IMR-90 (cell line): Measurements from ENCODE around the gene DOCK2. TPM values are rescaled to one million over a fixed set of nuclear protein-coding genes. Genes with fewer than 3 reads are reported as not detected.

ENCODE experiments used
- ATAC-seq: fragments of 200-7000 bp; cut with Tn5 transposase; 2 replicates; pipeline ENCODE4 v1.9.1; 2020; ENCODE audit warnings: low read depth, mild to moderate bottlenecking, moderate library complexity
- BruUV-seq: library from RNA; stranded (reverse); fragments of 400-500 nt; replicated peaks from 2 replicates; lab custom pipeline; 2021; lab: Mats Ljungman, UMichigan
- CTCF ChIA-PET: fragments of 300-600 bp; formaldehyde crosslinking; extraction: SDS; loops from one replicate; lab custom pipeline; 2021; ENCODE audit warnings: antibody characterized with exemption; lab: Yijun Ruan, JAX
- POLR2A ChIA-PET: fragments of 300-600 bp; sonication (Branson Sonifier 250); formaldehyde crosslinking; loops from one replicate; lab custom pipeline; 2022; ENCODE audit warnings: antibody characterized with exemption; ENCODE audit not compliant: unreplicated experiment; lab: Charles Lee
- DNase-seq: peaks from one replicate; pipeline ENCODE4 v3.0.0; 2013
- H2AFZ ChIP-seq: replicated peaks from 2 replicates; pipeline ENCODE3; 2013; ENCODE audit warnings: low read length, mild to moderate bottlenecking; ENCODE audit not compliant: poor library complexity
- H2AK5ac ChIP-seq: 2 replicates; pipeline ENCODE4 v1.6.1; 2013; ENCODE audit warnings: low read depth, low read length, inconsistent platforms
- H2AK9ac ChIP-seq: replicated peaks from 2 replicates; pipeline ENCODE3; 2013; ENCODE audit warnings: mild to moderate bottlenecking, low read depth, low read length, moderate library complexity; ENCODE audit not compliant: poor library complexity
- H2BK120ac ChIP-seq: 2 replicates; pipeline ENCODE4 v1.6.1; 2013; ENCODE audit warnings: low read depth, low read length, inconsistent platforms
- H2BK15ac ChIP-seq: 3 replicates; pipeline ENCODE4 v1.6.1; 2013; ENCODE audit warnings: low read depth, low read length, inconsistent platforms
- H2BK20ac ChIP-seq: 2 replicates; pipeline ENCODE4 v1.6.1; 2013; ENCODE audit warnings: low read depth, mild to moderate bottlenecking, inconsistent platforms, low read length, moderate library complexity
- H2BK5ac ChIP-seq: 2 replicates; pipeline ENCODE4 v1.6.1; 2013; ENCODE audit warnings: mild to moderate bottlenecking, low read depth, low read length, inconsistent platforms; ENCODE audit not compliant: poor library complexity, severe bottlenecking
- H3K14ac ChIP-seq: replicated peaks from 2 replicates; pipeline ENCODE4 v1.6.1; 2013; ENCODE audit warnings: low read depth, low read length, inconsistent platforms
- H3K18ac ChIP-seq: 2 replicates; pipeline ENCODE4 v1.6.1; 2013; ENCODE audit warnings: low read depth, low read length, control low read depth
- H3K23ac ChIP-seq: 2 replicates; pipeline ENCODE4 v1.6.1; 2013; ENCODE audit warnings: low read depth, low read length, inconsistent platforms
- H3K27ac ChIP-seq: 2 replicates; pipeline ENCODE4 v1.5.1; 2013; ENCODE audit warnings: mild to moderate bottlenecking, control low read depth, low read length; ENCODE audit not compliant: insufficient read depth
- H3K27me3 ChIP-seq: 2 replicates; pipeline ENCODE4 v1.6.1; 2013; ENCODE audit warnings: low read length; ENCODE audit not compliant: control insufficient read depth, insufficient read depth
- H3K36me3 ChIP-seq: 2 replicates; pipeline ENCODE4 v1.6.1; 2013; ENCODE audit warnings: low read length, mixed read lengths; ENCODE audit not compliant: control insufficient read depth, insufficient read depth
- H3K4ac ChIP-seq: 2 replicates; pipeline ENCODE4 v1.6.1; 2013; ENCODE audit warnings: low read depth, low read length, inconsistent platforms
- H3K4me1 ChIP-seq: 2 replicates; pipeline ENCODE4 v1.6.1; 2013; ENCODE audit warnings: low read length, mixed read lengths; ENCODE audit not compliant: control insufficient read depth, insufficient read depth
- H3K4me2 ChIP-seq: 2 replicates; pipeline ENCODE4 v1.6.1; 2013; ENCODE audit warnings: low read depth, mild to moderate bottlenecking, control low read depth, low read length, moderate library complexity
- H3K4me3 ChIP-seq: 2 replicates; pipeline ENCODE4 v1.5.1; 2013; ENCODE audit warnings: low read depth, mild to moderate bottlenecking, control low read depth, low read length, moderate library complexity; ENCODE audit not compliant: insufficient read depth
- H3K56ac ChIP-seq: 2 replicates; pipeline ENCODE4 v1.6.1; 2013; ENCODE audit warnings: low read length, inconsistent platforms; ENCODE audit not compliant: insufficient read depth; ENCODE audit errors: extremely low read depth
- H3K79me1 ChIP-seq, 2 experiments: 2 replicates each; pipeline ENCODE4 v1.6.1; 2013; ENCODE audit warnings: low read length in 2 of 2, inconsistent platforms in 1 of 2, low read depth in 1 of 2
- H3K9ac ChIP-seq: 2 replicates; pipeline ENCODE4 v1.6.1; 2013; ENCODE audit warnings: low read depth, low read length, control low read depth
- H3K9me1 ChIP-seq: 2 replicates; pipeline ENCODE4 v1.6.1; 2013; ENCODE audit warnings: low read length, inconsistent platforms; ENCODE audit not compliant: insufficient read depth
- H3K9me3 ChIP-seq: 2 replicates; pipeline ENCODE4 v1.6.1; 2013; ENCODE audit warnings: low read length; ENCODE audit not compliant: control insufficient read depth, insufficient read depth
- H4K20me1 ChIP-seq: 2 replicates; pipeline ENCODE4 v1.6.1; 2013; ENCODE audit warnings: low read length, inconsistent platforms; ENCODE audit not compliant: insufficient read depth
- H4K5ac ChIP-seq: 2 replicates; pipeline ENCODE4 v1.6.1; 2013; ENCODE audit warnings: mild to moderate bottlenecking, low read depth, low read length, control low read depth
- H4K8ac ChIP-seq, 2 experiments: 2 replicates each; pipeline ENCODE4 v1.6.1; 2013; ENCODE audit warnings: low read depth in 2 of 2, low read length in 2 of 2, control low read depth in 1 of 2, inconsistent platforms in 1 of 2
- H4K91ac ChIP-seq: 2 replicates; pipeline ENCODE4 v1.6.1; 2013; ENCODE audit warnings: low read depth, low read length, inconsistent platforms; ENCODE audit not compliant: insufficient read depth
- BHLHE40 ChIP-seq: fragments of 150-350 bp; IDR thresholded peaks from 2 replicates; pipeline ENCODE4 v1.6.1; 2016; ENCODE audit warnings: mild to moderate bottlenecking, low read depth, low read length
- CEBPB ChIP-seq: IDR thresholded peaks from 2 replicates; pipeline ENCODE4 v1.6.1; 2012; ENCODE audit warnings: low read depth, low read length, improper control_type of control experiment
- CHD1 ChIP-seq: IDR thresholded peaks from 2 replicates; pipeline ENCODE4 v1.6.1; 2012; ENCODE audit warnings: low read depth, low read length, improper control_type of control experiment
- CTCF ChIP-seq: conservative IDR thresholded peaks from 2 replicates; pipeline ENCODE4 v1.5.1; 2012; ENCODE audit warnings: mild to moderate bottlenecking, low read depth, low read length, improper control_type of control experiment
- ELK1 ChIP-seq: fragments of 150-350 bp; IDR thresholded peaks from 2 replicates; pipeline ENCODE4 v1.6.1; 2016; ENCODE audit warnings: low read depth, mild to moderate bottlenecking, low read length, moderate library complexity, borderline replicate concordance
- FOS ChIP-seq: fragments of 150-350 bp; IDR thresholded peaks from 2 replicates; pipeline ENCODE4 v1.6.1; 2016; ENCODE audit warnings: low read depth, low read length
- MAFK ChIP-seq: IDR thresholded peaks from 2 replicates; pipeline ENCODE4 v1.6.1; 2012; ENCODE audit warnings: low read depth, low read length, improper control_type of control experiment
- MAZ ChIP-seq: IDR thresholded peaks from 2 replicates; pipeline ENCODE4 v1.6.1; 2012; ENCODE audit warnings: low read depth, mild to moderate bottlenecking, low read length, improper control_type of control experiment, moderate library complexity, borderline replicate concordance
- MXI1 ChIP-seq: IDR thresholded peaks from 2 replicates; pipeline ENCODE4 v1.6.1; 2012; ENCODE audit warnings: low read depth, mild to moderate bottlenecking, low read length, moderate library complexity, borderline replicate concordance
- NFE2L2 ChIP-seq: fragments of 150-350 bp; IDR thresholded peaks from 2 replicates; pipeline ENCODE4 v1.6.1; 2016; ENCODE audit warnings: low read depth, mild to moderate bottlenecking, low read length
- POLR2A ChIP-seq: IDR thresholded peaks from 2 replicates; pipeline ENCODE4 v1.6.1; 2012; ENCODE audit warnings: mild to moderate bottlenecking, low read depth, low read length
- RAD21 ChIP-seq: IDR thresholded peaks from 2 replicates; pipeline ENCODE4 v1.6.1; 2012; ENCODE audit warnings: low read length, improper control_type of control experiment
- RCOR1 ChIP-seq: IDR thresholded peaks from 2 replicates; pipeline ENCODE4 v1.6.1; 2012; ENCODE audit warnings: mild to moderate bottlenecking, low read length, improper control_type of control experiment; ENCODE audit not compliant: insufficient replicate concordance
- RFX5 ChIP-seq: IDR thresholded peaks from 2 replicates; pipeline ENCODE4 v1.8.0; 2012; ENCODE audit warnings: low read depth, mild to moderate bottlenecking, low read length, moderate library complexity
- SMC3 ChIP-seq: fragments of 150-350 bp; IDR thresholded peaks from 2 replicates; pipeline ENCODE4 v1.6.1; 2016; ENCODE audit warnings: low read depth, mild to moderate bottlenecking, antibody characterized with exemption, low read length, moderate library complexity
- USF2 ChIP-seq: fragments of 150-350 bp; IDR thresholded peaks from 2 replicates; pipeline ENCODE4 v1.6.1; 2017; ENCODE audit warnings: mild to moderate bottlenecking, antibody characterized with exemption, low read length, low read depth
- WGBS, 2 experiments: methylation state at CpG; one replicate each; pipeline versions ENCODE4 v1.1.5 to v1.1.7; 2013; ENCODE audit warnings: missing lambda C conversion rate in 2 of 2; ENCODE audit not compliant: insufficient read length in 1 of 2; ENCODE audit errors: extremely low coverage in 2 of 2; 5-methylcytosine and 5-hydroxymethylcytosine counted together
- dilution Hi-C: fragments of 300-500 bp; cut with HindIII; formaldehyde crosslinking; loops from one replicate; pipeline ENCODE4 v1.14.3; 2018; ENCODE audit warnings: low sequenced_read_pairs; ENCODE audit not compliant: unreplicated experiment
- in situ Hi-C: fragments of 300-500 bp; cut with MboI; formaldehyde crosslinking; loops from 3 replicates; pipeline ENCODE4 v1.14.3; 2019; ENCODE audit warnings: low sequenced_read_pairs, inconsistent platforms, mixed read lengths
- intact Hi-C: fragments of 100-400 bp; cut with micrococcal nuclease; formaldehyde crosslinking; loops from 2 replicates; pipeline ENCODE4 v1.10.0; 2022
- polyA plus RNA-seq, 3 experiments: library from polyadenylated mRNA; depleted of rRNA; stranded (reverse); fragments of >200 nt; gene quantifications; 2 replicates each; pipeline ENCODE4 v1.2.3, GENCODE V29; 2012; ENCODE audit warnings: low replicate concordance in 1 of 3
- total RNA-seq: library from RNA; depleted of rRNA; stranded (reverse); fragments of >200 nt; gene quantifications from 2 replicates; pipeline ENCODE4 v1.2.3, GENCODE V29; 2012

Gene DOCK2
- total and polyA plus RNA-seq, 2 of the 4 experiments (the other 2 are of a cell fraction) = 0.72 to 3.0 TPM

- Histone ChIP-seq H2AK5ac (no peak overlapping the region), H3K56ac (no peak overlapping the region), H3K27ac (no peak overlapping the region), H3K4me2 (no peak overlapping the region), H4K5ac (no peak overlapping the region), H2BK15ac (no peak overlapping the region), H3K79me1 (peaks cover 8 to 16% of the 10 kb centered on the region in 2 experiments), H3K9me3 (no peaks in the 10 kb centered on the region), H3K9me1 (peaks cover 4% of the 10 kb centered on the region; the same call in 1 of the 2 replicates), H4K20me1 (no peaks in the 10 kb centered on the region), H3K4ac (no peak overlapping the region), H3K23ac (no peak overlapping the region), H4K8ac (no peak overlapping the region), H3K14ac (no peak overlapping the region), H2AK9ac (no peak overlapping the region), H3K27me3 (no peaks in the 10 kb centered on the region), H3K9ac (no peak overlapping the region), H2BK120ac (no peak overlapping the region), H3K36me3 (no peaks in the 10 kb centered on the region; the same call in 1 of the 2 replicates), H2BK20ac (no peak overlapping the region), H2BK5ac (no peak overlapping the region), H4K91ac (no peak overlapping the region), H3K18ac (no peak overlapping the region), H3K4me1 (no peaks in the 10 kb centered on the region), H2AFZ (no peak overlapping the region), H3K4me3 (no peak overlapping the region)
- TF ChIP-seq MAZ = no peak
- no peak for TF ChIP-seq RCOR1
- no peak for TF ChIP-seq RFX5
- no peak for TF ChIP-seq NFE2L2
- TF ChIP-seq MXI1 = no peak
- TF ChIP-seq FOS = no peak
- TF ChIP-seq CHD1 = no peak
- no peak for TF ChIP-seq SMC3
- no peak for TF ChIP-seq USF2
- TF ChIP-seq POLR2A = no peak
- TF ChIP-seq RAD21 = no peak
- TF ChIP-seq ELK1 = no peak
- TF ChIP-seq MAFK = no peak
- TF ChIP-seq BHLHE40 = no peak
- no peak for TF ChIP-seq CEBPB
- TF ChIP-seq CTCF = no peak
- ChIA-PET CTCF (interaction anchor here (0.6 to 1.0 kb wide), 3 partner anchors 10 to 188 kb away, joined by 3 read pairs; no protein-coding TSS in a partner anchor), POLR2A (no interaction called here)
- no peak for ATAC-seq
- intact Hi-C loops (no loop called here), in situ Hi-C loops (no loop called here), dilution Hi-C loops (no loop called here)
- DNase-seq = no peak
- WGBS, 2 experiments = 100% methylated on average over 1 of the region's 1 CpG; no CpG with 5 or more reads in 1 of the 2 experiments
- BruUV-seq = no TSS peak
Observed at GRCh38 chr5:169905017-169905416, 267.9 kb downstream of the DOCK2 start.
